HAP-1 (cell line): Measurements from ENCODE around the gene TBC1D4.
"Not testable (repeated sequence)": the region's sequence is repeated elsewhere in the genome, so short reads cannot be mapped to it uniquely, and the experiment has no call there.

Experiments used
- DNase-seq, 2 experiments: peaks; one replicate each; pipeline ENCODE4 v3.0.0-alpha.2; 2016 to 2020; ENCODE audit warnings: low spot score in 2 of 2
- H3K27me3 ChIP-seq: fragments of 250-450 bp; sonication (Bioruptor Pico); 2 replicates; pipeline ENCODE4 v1.5.1; 2020; ENCODE audit warnings: low read depth, mild to moderate bottlenecking, moderate library complexity
- H3K36me3 ChIP-seq: fragments of 250-450 bp; sonication (Bioruptor Pico); replicated peaks from 2 replicates; pipeline ENCODE4 v1.5.1; 2020; ENCODE audit warnings: mild to moderate bottlenecking
- H3K4me1 ChIP-seq: fragments of 250-450 bp; sonication (Bioruptor Pico); 2 replicates; pipeline ENCODE4 v1.5.1; 2020; ENCODE audit warnings: mild to moderate bottlenecking
- H3K4me3 ChIP-seq: fragments of 250-450 bp; sonication (Bioruptor Pico); 2 replicates; pipeline ENCODE4 v1.5.1; 2020; ENCODE audit warnings: mild to moderate bottlenecking, moderate library complexity
- H3K9me3 ChIP-seq: fragments of 250-450 bp; sonication (Bioruptor Pico); 2 replicates; pipeline ENCODE4 v1.5.1; 2020; ENCODE audit warnings: mild to moderate bottlenecking, moderate library complexity
- in situ Hi-C: fragments of 300-500 bp; cut with MboI; formaldehyde crosslinking; loops from 3 replicates; pipeline ENCODE4 v1.14.3; 2020; ENCODE audit warnings: low sequenced_read_pairs, inconsistent platforms, mixed read lengths

The TBC1D4 gene

GRCh38 chr13:75352641-75353327, 129.2 kb downstream of the TBC1D4 start:
- in situ Hi-C loops: no loop called here
- 0 out of 2 replicates have a peak, but pooled peaks cover 5% of the 10 kb centered on the region for H3K36me3 ChIP-seq
- no peaks in the 10 kb centered on the region for H3K27me3 ChIP-seq
- H3K4me3 ChIP-seq: no peak overlapping the region
- no peaks in the 10 kb centered on the region for H3K4me1 ChIP-seq
- peaks cover 2% of the 10 kb centered on the region; the same call in 1 of the 2 replicates for H3K9me3 ChIP-seq
- DNase-seq: no peak

GRCh38 chr13:75351538-75351937, 130.4 kb downstream of the TBC1D4 start:
- H3K4me1 ChIP-seq, in situ Hi-C loops, H3K36me3 ChIP-seq, H3K9me3 ChIP-seq, DNase-seq, H3K27me3 ChIP-seq, H3K4me3 ChIP-seq: not testable (repeated sequence)

GRCh38 chr13:75347925-75348324, 134.0 kb downstream of the TBC1D4 start:
- Histone ChIP-seq H3K9me3 (peaks cover 2% of the 10 kb centered on the region; the same call in 1 of the 2 replicates), H3K4me3 (no peak overlapping the region), H3K4me1 (no peaks in the 10 kb centered on the region), H3K27me3 (no peaks in the 10 kb centered on the region), H3K36me3 (0 out of 2 replicates have a peak, but pooled peaks cover 5% of the 10 kb centered on the region)
- DNase-seq: no peak
- in situ Hi-C loops: no loop called here

- Histone ChIP-seq H3K4me3 (no peak overlapping the region), H3K36me3 (0 out of 2 replicates have a peak, but pooled peaks cover 5% of the 10 kb centered on the region), H3K9me3 (peaks cover 2% of the 10 kb centered on the region; the same call in 1 of the 2 replicates), H3K4me1 (no peaks in the 10 kb centered on the region), H3K27me3 (no peaks in the 10 kb centered on the region)
- DNase-seq: no peak
- in situ Hi-C loops: no loop called here
Measured at GRCh38 chr13:75347457-75347856, 134.5 kb downstream of the TBC1D4 start.

- Histone ChIP-seq H3K36me3 (0 out of 2 replicates have a peak, but pooled peaks cover 5% of the 10 kb centered on the region), H3K4me3 (no peak overlapping the region), H3K4me1 (no peaks in the 10 kb centered on the region), H3K27me3 (no peaks in the 10 kb centered on the region), H3K9me3 (no peaks in the 10 kb centered on the region)
- DNase-seq: no peak
- in situ Hi-C loops: no loop called here
Measured at GRCh38 chr13:75345193-75345592, 136.8 kb downstream of the TBC1D4 start.

GRCh38 chr13:75341028-75341427, 140.9 kb downstream of the TBC1D4 start:
- DNase-seq: no peak
- H3K36me3 ChIP-seq: no peaks in the 10 kb centered on the region; the same call in 1 of the 2 replicates
- H3K9me3 ChIP-seq: no peaks in the 10 kb centered on the region
- H3K27me3 ChIP-seq: no peaks in the 10 kb centered on the region
- no peak overlapping the region for H3K4me3 ChIP-seq
- no peaks in the 10 kb centered on the region for H3K4me1 ChIP-seq
- in situ Hi-C loops: no loop called here

- no peak for DNase-seq
- no peaks in the 10 kb centered on the region; the same call in 1 of the 2 replicates for H3K36me3 ChIP-seq
- H3K27me3 ChIP-seq: no peaks in the 10 kb centered on the region
- no peaks in the 10 kb centered on the region for H3K4me1 ChIP-seq
- H3K4me3 ChIP-seq: no peak overlapping the region
- H3K9me3 ChIP-seq: no peaks in the 10 kb centered on the region
- in situ Hi-C loops: no loop called here
Measured at GRCh38 chr13:75339635-75340374, 142.2 kb downstream of the TBC1D4 start.

- no peak for DNase-seq
- no peak overlapping the region for H3K4me3 ChIP-seq
- in situ Hi-C loops: no loop called here
- H3K9me3 ChIP-seq: no peaks in the 10 kb centered on the region
- H3K27me3 ChIP-seq: no peaks in the 10 kb centered on the region
- H3K4me1 ChIP-seq: no peaks in the 10 kb centered on the region
- H3K36me3 ChIP-seq: no peaks in the 10 kb centered on the region; the same call in 1 of the 2 replicates
Measured at GRCh38 chr13:75334634-75335447, 147.1 kb downstream of the TBC1D4 start.

GRCh38 chr13:75333103-75333502, 148.9 kb downstream of the TBC1D4 start:
- in situ Hi-C loops: no loop called here
- no peaks in the 10 kb centered on the region for H3K4me1 ChIP-seq
- no peak overlapping the region for H3K4me3 ChIP-seq
- H3K9me3 ChIP-seq: no peaks in the 10 kb centered on the region
- DNase-seq: no peak
- H3K36me3 ChIP-seq: no peaks in the 10 kb centered on the region; the same call in 1 of the 2 replicates
- no peaks in the 10 kb centered on the region for H3K27me3 ChIP-seq

GRCh38 chr13:75331792-75332349, 150.1 kb downstream of the TBC1D4 start:
- in situ Hi-C loops: no loop called here
- H3K27me3 ChIP-seq: no peaks in the 10 kb centered on the region
- DNase-seq: no peak
- H3K36me3 ChIP-seq: no peaks in the 10 kb centered on the region; the same call in 1 of the 2 replicates
- no peaks in the 10 kb centered on the region for H3K9me3 ChIP-seq
- no peak overlapping the region for H3K4me3 ChIP-seq
- H3K4me1 ChIP-seq: no peaks in the 10 kb centered on the region

- H3K4me1 ChIP-seq: no peaks in the 10 kb centered on the region
- in situ Hi-C loops: no loop called here
Measured at GRCh38 chr13:75330770-75331169, 151.2 kb downstream of the TBC1D4 start.

GRCh38 chr13:75329723-75330122, 152.2 kb downstream of the TBC1D4 start:
- Histone ChIP-seq H3K9me3 (no peaks in the 10 kb centered on the region), H3K4me3 (no peak overlapping the region), H3K4me1 (no peaks in the 10 kb centered on the region), H3K27me3 (no peaks in the 10 kb centered on the region), H3K36me3 (no peaks in the 10 kb centered on the region)
- no peak for DNase-seq
- in situ Hi-C loops: no loop called here

More at GRCh38 chr13:75330770-75331169, 151.2 kb downstream of the TBC1D4 start:
- H3K9me3 ChIP-seq: no peaks in the 10 kb centered on the region
- no peak overlapping the region for H3K4me3 ChIP-seq
- H3K36me3 ChIP-seq: no peaks in the 10 kb centered on the region
- DNase-seq: no peak
- no peaks in the 10 kb centered on the region for H3K27me3 ChIP-seq

GRCh38 chr13:75329097-75329496, 152.9 kb downstream of the TBC1D4 start:
- H3K36me3 ChIP-seq: no peaks in the 10 kb centered on the region
- DNase-seq: no peak
- no peaks in the 10 kb centered on the region for H3K27me3 ChIP-seq
- H3K4me1 ChIP-seq: no peaks in the 10 kb centered on the region
- no peaks in the 10 kb centered on the region for H3K9me3 ChIP-seq
- H3K4me3 ChIP-seq: no peak overlapping the region
- in situ Hi-C loops: no loop called here
